GM12864 (cell line): ENCODE measurements around the gene OPTC.

Source experiments
- DNase-seq: peaks from one replicate; pipeline ENCODE4 v3.0.0-alpha.2; 2011; ENCODE audit warnings: low read depth
- H3K4me3 ChIP-seq: 2 replicates; pipeline ENCODE4 v1.5.1; 2011; ENCODE audit warnings: mild to moderate bottlenecking, low read depth, low read length, control low read depth
- TF ChIP-seq, protein P1 (sequence below): IDR thresholded peaks from 2 replicates; pipeline ENCODE4 v1.5.1; 2011; ENCODE audit warnings: low read depth, mild to moderate bottlenecking, moderate library complexity, low read length, control low read depth, inconsistent platforms; ENCODE audit errors: missing control alignments

Gene OPTC

DNA sequence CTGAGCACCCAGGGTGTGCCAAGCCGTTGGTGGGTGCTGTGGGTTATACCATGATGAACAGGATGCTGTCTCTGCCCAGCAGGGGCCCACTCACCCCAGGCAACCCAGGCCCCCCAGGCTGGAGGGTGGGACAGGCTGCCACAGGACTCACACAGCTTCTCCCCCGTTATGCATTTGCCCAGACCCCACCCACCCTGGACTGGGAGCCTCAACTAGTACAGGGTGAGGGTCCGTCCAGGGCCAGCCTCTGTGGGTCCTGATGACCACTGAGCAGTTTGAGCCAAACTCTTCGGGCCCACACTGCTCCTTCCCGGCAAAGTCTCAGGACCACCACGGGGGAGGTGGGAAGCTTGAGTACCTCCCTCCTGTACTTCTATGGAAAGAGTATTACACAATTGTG is 22.1 kb upstream of the OPTC start:
- DNase-seq: no peak
- TF ChIP-seq, protein P1, sequence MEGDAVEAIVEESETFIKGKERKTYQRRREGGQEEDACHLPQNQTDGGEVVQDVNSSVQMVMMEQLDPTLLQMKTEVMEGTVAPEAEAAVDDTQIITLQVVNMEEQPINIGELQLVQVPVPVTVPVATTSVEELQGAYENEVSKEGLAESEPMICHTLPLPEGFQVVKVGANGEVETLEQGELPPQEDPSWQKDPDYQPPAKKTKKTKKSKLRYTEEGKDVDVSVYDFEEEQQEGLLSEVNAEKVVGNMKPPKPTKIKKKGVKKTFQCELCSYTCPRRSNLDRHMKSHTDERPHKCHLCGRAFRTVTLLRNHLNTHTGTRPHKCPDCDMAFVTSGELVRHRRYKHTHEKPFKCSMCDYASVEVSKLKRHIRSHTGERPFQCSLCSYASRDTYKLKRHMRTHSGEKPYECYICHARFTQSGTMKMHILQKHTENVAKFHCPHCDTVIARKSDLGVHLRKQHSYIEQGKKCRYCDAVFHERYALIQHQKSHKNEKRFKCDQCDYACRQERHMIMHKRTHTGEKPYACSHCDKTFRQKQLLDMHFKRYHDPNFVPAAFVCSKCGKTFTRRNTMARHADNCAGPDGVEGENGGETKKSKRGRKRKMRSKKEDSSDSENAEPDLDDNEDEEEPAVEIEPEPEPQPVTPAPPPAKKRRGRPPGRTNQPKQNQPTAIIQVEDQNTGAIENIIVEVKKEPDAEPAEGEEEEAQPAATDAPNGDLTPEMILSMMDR: no peak
- H3K4me3 ChIP-seq: no peak overlapping the region

DNA sequence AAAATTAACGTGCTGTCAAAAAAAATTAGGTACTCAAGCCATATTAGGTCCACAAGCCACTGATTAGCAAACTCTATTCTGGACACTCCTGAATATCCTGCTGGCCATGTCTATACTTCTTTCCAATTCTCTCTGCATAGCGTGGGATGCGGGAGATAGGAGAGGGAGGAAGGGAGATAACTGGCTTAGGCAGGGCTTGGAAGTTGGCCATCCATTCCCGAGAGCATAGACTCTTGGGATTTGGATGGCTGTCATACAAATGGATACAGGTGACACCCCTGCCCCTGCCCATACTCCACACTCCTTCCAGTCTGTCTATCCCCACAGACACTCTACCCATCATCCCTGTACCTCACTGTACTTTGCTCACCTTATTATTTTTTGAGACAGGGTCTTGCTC is 20.7 kb upstream of the OPTC start:
- TF ChIP-seq, protein P1: no peak
- no peak overlapping the region for H3K4me3 ChIP-seq
- DNase-seq: no peak

DNA sequence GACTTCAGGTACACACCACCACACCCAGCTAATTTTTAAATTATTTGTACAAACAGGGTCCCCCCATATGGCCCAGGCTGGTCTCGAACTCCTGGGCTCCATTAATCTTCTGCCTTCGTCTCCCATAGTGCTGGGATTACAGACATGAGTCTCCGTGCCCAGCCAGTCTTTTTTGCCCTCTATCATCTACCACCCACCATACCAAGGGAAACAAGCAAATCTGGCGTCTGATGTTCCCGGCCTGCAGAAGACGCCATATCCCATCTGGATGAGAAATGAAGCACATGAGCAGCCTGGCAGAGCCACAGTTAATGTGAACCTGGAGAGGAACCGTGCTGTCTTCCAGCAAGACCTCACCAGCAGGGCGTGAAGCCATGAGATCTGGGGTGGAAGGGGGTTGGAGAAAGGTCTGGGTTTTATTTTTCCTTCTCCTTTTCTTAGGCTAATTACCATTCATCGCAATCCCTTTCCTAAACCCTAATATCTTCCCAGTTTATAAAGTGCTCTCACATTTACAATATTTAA is 20.1 kb upstream of the OPTC start:
- no peak overlapping the region for H3K4me3 ChIP-seq
- no peak for DNase-seq
- TF ChIP-seq, protein P1: no peak

- no peak for DNase-seq
- TF ChIP-seq, protein P1: no peak
- H3K4me3 ChIP-seq: no peak within 1 kb of the TSS
Observed at GRCh38 chr1:203475012-203475981, 18.7 kb upstream of the OPTC start, which contains the start of gene PRELP. PRELP (plus strand) TSS chr1:203475806; CDS start chr1:203483185, 7,379 bp downstream.

DNA sequence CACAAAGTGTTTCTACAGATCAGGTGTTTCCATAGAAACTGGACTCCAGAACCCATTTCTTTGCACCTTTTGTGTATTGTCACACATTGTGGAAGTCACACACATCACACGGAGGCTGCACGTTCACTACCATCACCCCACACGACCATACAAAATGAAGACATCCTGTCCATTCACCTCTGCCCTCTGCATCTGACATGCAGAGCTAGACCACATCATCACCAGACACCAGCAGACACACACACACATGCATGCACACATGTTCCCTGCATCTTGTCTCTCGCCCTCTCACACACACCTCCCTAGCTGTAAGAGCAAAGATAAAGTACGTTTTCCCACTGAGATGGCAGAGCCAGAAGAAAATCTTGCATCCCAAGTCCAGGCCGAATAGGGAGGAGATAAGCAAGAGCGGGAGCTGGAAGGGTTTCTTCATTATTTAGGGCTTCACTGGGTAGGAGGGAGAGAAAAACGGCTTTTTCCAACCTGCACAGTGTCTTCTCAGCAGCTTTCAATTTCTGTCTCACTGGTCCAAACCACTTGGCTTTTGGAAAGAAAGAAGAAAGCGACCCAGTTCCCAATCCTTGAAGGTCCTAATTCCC is 17.6 kb upstream of the OPTC start:
- H3K4me3 ChIP-seq: no peak overlapping the region
- no peak for DNase-seq
- TF ChIP-seq, protein P1: no peak

DNA sequence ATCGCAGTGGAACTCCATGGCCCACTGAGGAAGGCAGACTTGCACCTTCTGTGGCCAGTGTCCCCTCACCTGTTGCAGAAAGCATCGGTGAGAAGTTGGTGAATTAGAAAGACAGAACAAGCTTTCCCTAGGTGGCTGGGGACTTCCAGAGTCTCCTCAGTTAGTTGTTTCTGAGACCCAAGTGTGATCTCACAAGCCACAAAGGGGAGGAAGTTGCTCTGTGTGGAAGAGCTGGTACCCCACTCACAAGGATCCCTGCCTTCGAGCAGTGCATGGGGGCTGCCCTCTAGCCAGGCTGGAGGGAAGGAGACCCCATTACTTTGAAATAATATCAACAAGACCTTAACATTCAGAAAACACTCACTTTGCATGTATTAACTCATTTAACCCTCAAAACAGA is 16.2 kb upstream of the OPTC start:
- TF ChIP-seq, protein P1: no peak
- no peak for DNase-seq
- no peak overlapping the region for H3K4me3 ChIP-seq
